ENCODE measurements around the gene RAI14.

RAI14 gene

DNA sequence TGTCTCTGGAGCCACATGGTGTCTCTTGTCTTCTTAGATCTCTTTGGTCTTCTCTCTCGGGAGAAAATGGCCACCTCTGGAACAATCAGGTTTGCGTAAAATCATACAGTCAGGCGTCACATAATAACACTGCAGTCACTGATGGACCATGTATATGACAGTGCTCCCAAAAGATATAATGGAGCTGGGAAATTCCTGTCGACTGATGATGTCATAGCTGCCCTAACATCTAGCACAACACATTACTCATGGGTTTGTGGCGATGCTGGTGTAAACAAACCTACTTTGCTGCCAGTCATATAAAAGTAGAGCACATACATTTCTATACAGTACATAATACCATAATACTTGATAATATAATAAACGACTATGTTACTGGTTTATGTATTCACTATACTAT is 30.1 kb upstream of the RAI14 start:
- H3K4me3 ChIP-seq (ENCODE audit: low read depth, low read length): no peak overlapping the region
- TF ChIP-seq, protein P1, sequence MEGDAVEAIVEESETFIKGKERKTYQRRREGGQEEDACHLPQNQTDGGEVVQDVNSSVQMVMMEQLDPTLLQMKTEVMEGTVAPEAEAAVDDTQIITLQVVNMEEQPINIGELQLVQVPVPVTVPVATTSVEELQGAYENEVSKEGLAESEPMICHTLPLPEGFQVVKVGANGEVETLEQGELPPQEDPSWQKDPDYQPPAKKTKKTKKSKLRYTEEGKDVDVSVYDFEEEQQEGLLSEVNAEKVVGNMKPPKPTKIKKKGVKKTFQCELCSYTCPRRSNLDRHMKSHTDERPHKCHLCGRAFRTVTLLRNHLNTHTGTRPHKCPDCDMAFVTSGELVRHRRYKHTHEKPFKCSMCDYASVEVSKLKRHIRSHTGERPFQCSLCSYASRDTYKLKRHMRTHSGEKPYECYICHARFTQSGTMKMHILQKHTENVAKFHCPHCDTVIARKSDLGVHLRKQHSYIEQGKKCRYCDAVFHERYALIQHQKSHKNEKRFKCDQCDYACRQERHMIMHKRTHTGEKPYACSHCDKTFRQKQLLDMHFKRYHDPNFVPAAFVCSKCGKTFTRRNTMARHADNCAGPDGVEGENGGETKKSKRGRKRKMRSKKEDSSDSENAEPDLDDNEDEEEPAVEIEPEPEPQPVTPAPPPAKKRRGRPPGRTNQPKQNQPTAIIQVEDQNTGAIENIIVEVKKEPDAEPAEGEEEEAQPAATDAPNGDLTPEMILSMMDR (IDR thresholded peaks at IDR 0.05; ENCODE audit: borderline replicate concordance, insufficient read depth, low read depth, low read length): no peak

GRCh38 chr5:34626751-34627150 is 29.4 kb upstream of the RAI14 start:
- no peak overlapping the region for H3K4me3 ChIP-seq (ENCODE audit: low read depth, low read length)
- TF ChIP-seq, protein P1 (IDR thresholded peaks at IDR 0.05; ENCODE audit: borderline replicate concordance, insufficient read depth, low read depth, low read length): no peak

GRCh38 chr5:34627794-34628193 is 28.3 kb upstream of the RAI14 start:
- H3K4me3 ChIP-seq (ENCODE audit: low read depth, low read length): no peak overlapping the region
- TF ChIP-seq, protein P1 (IDR thresholded peaks at IDR 0.05; ENCODE audit: borderline replicate concordance, insufficient read depth, low read depth, low read length): no peak

DNA sequence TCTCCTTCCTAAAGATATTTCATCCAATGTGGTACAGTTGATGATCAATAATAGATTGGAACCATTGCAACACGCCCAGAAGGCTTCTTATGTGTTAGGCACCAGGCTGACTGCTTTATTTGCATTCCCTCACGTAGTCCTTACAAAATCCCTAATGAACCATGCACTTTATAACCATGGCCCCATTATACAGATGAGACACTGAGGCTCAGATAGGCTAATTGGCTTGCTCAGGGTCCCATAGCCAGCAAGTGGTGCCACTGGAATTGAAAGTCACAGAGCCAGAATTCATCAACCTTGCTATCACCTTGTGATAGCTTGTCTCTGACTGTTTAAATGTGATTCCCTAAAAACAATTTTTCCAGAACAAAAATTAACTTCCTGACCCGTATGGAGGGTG is 27.8 kb upstream of the RAI14 start:
- no peak overlapping the region for H3K4me3 ChIP-seq (ENCODE audit: low read depth, low read length)
- TF ChIP-seq, protein P1 (IDR thresholded peaks at IDR 0.05; ENCODE audit: borderline replicate concordance, insufficient read depth, low read depth, low read length): no peak

GRCh38 chr5:34630596-34630995 is 25.5 kb upstream of the RAI14 start:
- H3K4me3 ChIP-seq (ENCODE audit: low read depth, low read length): no peak overlapping the region
- TF ChIP-seq, protein P1 (IDR thresholded peaks at IDR 0.05; ENCODE audit: borderline replicate concordance, insufficient read depth, low read depth, low read length): no peak

DNA sequence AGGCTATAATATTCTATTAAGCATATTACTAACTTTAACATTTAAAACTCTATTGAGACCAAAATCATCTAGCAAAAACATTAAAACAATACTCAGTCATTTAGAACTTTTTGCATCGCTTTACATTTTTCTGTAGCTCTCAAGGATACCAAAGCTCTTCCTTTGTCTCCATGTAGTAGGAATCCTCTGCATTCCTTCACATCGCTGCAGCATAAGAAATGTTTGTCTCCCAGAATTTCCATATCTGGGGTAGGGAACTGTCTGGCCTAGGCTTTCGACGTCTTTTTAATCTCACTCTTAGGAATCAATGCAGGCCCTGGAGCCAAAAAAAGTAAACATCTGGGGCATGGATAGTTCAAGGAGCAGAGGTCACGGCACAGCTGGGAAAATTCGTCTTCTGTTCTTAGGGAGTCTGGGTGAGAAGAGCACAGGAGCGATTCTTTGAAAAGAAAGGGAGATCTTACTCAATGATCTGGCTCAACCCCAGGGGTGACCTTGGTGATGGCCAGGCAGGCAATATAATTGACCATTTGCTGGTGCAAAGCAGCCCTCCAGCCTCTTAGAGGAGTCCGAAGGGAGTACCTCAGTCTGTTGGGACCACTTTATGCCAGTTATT is 23.2 kb upstream of the RAI14 start:
- TF ChIP-seq, protein P1 (IDR thresholded peaks at IDR 0.05; ENCODE audit: borderline replicate concordance, insufficient read depth, low read depth, low read length): no peak
- H3K4me3 ChIP-seq (ENCODE audit: low read depth, low read length): no peak overlapping the region

- H3K4me3 ChIP-seq (ENCODE audit: low read depth, low read length): no peak overlapping the region
- TF ChIP-seq, protein P1 (IDR thresholded peaks at IDR 0.05; ENCODE audit: borderline replicate concordance, insufficient read depth, low read depth, low read length): no peak
Measured at GRCh38 chr5:34639852-34640626, 16.1 kb upstream of the RAI14 start.

Data from GM12875 (cell line).